HepG2 (cell line): ENCODE measurements around the gene ENTPD5. TPM values are rescaled to one million over a fixed set of nuclear protein-coding genes. Genes with fewer than 3 reads are reported as not detected.
"Not testable (repeated sequence)": the region's sequence is repeated elsewhere in the genome, so short reads cannot be mapped to it uniquely, and the experiment has no call there.

Experiments used
- ADNP ChIP-seq: sonication (generic); formaldehyde crosslinking; IDR thresholded peaks from 2 replicates; pipeline ENCODE4 v1.4.0; 2020; ENCODE audit warnings: missing genetic modification reagents
- ARID5B ChIP-seq: IDR thresholded peaks from 2 replicates; pipeline ENCODE4 v1.4.0; 2020; ENCODE audit warnings: mild to moderate bottlenecking, missing genetic modification reagents
- BRD4 ChIP-seq: sonication (generic); formaldehyde crosslinking; IDR thresholded peaks from 2 replicates; pipeline ENCODE4 v1.4.0; 2020; ENCODE audit warnings: missing genetic modification reagents
- CEBPG ChIP-seq: IDR thresholded peaks from 2 replicates; pipeline ENCODE4 v1.6.1; 2016
- FOXP4 ChIP-seq: sonication (generic); formaldehyde crosslinking; IDR thresholded peaks from 2 replicates; pipeline ENCODE4 v1.4.0; 2020; ENCODE audit warnings: missing genetic modification reagents
- KDM1A ChIP-seq: IDR thresholded peaks from 2 replicates; pipeline ENCODE4 v1.6.1; 2016; ENCODE audit warnings: missing compliant biosample characterization
- KLF16 ChIP-seq, 2 experiments: sonication (generic) in 1 of 2; formaldehyde crosslinking in 1 of 2; IDR thresholded peaks; 2 replicates each; pipeline versions ENCODE4 v1.6.1 to v1.8.0; 2016 to 2023; ENCODE audit warnings: missing genetic modification reagents in 2 of 2, missing compliant biosample characterization in 1 of 2
- MED1 ChIP-seq: sonication (generic); formaldehyde crosslinking; IDR thresholded peaks from 2 replicates; pipeline ENCODE4 v1.4.0; 2020; ENCODE audit warnings: missing genetic modification reagents
- MIXL1 ChIP-seq: IDR thresholded peaks from 2 replicates; pipeline ENCODE4 v1.6.1; 2016
- NR2F6 ChIP-seq, 2 experiments: IDR thresholded peaks; 2 replicates each; pipeline ENCODE4 v1.6.1; 2016; ENCODE audit warnings: antibody characterized with exemption in 1 of 2, mild to moderate bottlenecking in 1 of 2
- PHF21A ChIP-seq: sonication (generic); formaldehyde crosslinking; IDR thresholded peaks from 2 replicates; pipeline ENCODE4 v1.5.0; 2020; ENCODE audit warnings: mild to moderate bottlenecking, missing genetic modification reagents
- RXRB ChIP-seq: IDR thresholded peaks from 2 replicates; pipeline ENCODE4 v1.6.1; 2016; ENCODE audit warnings: borderline replicate concordance, missing genetic modification reagents, missing compliant biosample characterization
- SAP130 ChIP-seq: IDR thresholded peaks from 2 replicates; pipeline ENCODE4 v1.6.1; 2016; ENCODE audit warnings: low read depth
- ZGPAT ChIP-seq: IDR thresholded peaks from 2 replicates; pipeline ENCODE4 v1.6.1; 2016; ENCODE audit warnings: mild to moderate bottlenecking
- ZMYM3 ChIP-seq: sonication (generic); formaldehyde crosslinking; IDR thresholded peaks from 2 replicates; pipeline ENCODE4 v1.5.1; 2020; ENCODE audit warnings: mild to moderate bottlenecking, missing genetic modification reagents
- ZNF232 ChIP-seq: sonication (generic); formaldehyde crosslinking; IDR thresholded peaks from 2 replicates; pipeline ENCODE4 v1.4.0; 2020; ENCODE audit warnings: missing genetic modification reagents, borderline replicate concordance
- ZNF687 ChIP-seq: sonication (generic); formaldehyde crosslinking; IDR thresholded peaks from 2 replicates; pipeline ENCODE4 v1.5.1; 2020; ENCODE audit warnings: mild to moderate bottlenecking, missing genetic modification reagents, moderate library complexity
- polyA plus RNA-seq, 8 experiments: library from polyadenylated mRNA; depleted of rRNA in 3 of 8; stranded (reverse) in 7 of 8; unstranded in 1 of 8; fragments of >200 nt; fragmentation: Illumina TruSeq in 4 of 8; extraction: Trizol in 4 of 8; gene quantifications; 2 replicates each; pipeline versions ENCODE4 v1.2.1 to v1.2.3, GENCODE V29; 2011 to 2016; ENCODE audit warnings: low read depth in 4 of 8, missing spikeins in 1 of 8, mixed read lengths in 1 of 8; ENCODE audit not compliant: insufficient read depth in 1 of 8
- total RNA-seq, 5 experiments: library from RNA; depleted of rRNA; stranded (reverse); fragments of >200 nt; fragmentation: Illumina TruSeq; extraction: Trizol; gene quantifications; 2 replicates each; pipeline ENCODE4 v1.2.3, GENCODE V29; 2016; ENCODE audit warnings: low read depth in 1 of 5

The ENTPD5 gene
- total and polyA plus RNA-seq, 2 of the 13 experiments (the other 11 are each of a cell fraction or from before 2014, with no cell fraction given), result 33.8 to 43.3 TPM

- TF ChIP-seq ARID5B (CRISPR knock-in tag), result peak; percentile 49; the same call in 1 of the 2 replicates
- peak; percentile 58; the same call in 1 of the 2 replicates for TF ChIP-seq KDM1A (CRISPR knock-in tag)
- 0 out of 2 replicates have a peak, but pooled peaks have one; percentile 20 for TF ChIP-seq FOXP4 (CRISPR knock-in tag)
- 0 out of 4 replicates have a peak, but pooled peaks of 1 of the 2 experiments have one; percentile 17 for TF ChIP-seq KLF16 (CRISPR knock-in tag; IDR thresholded peaks at IDR 0.05)
- peak; percentile 81 for TF ChIP-seq ADNP (CRISPR knock-in tag)
- TF ChIP-seq ZNF687 (CRISPR knock-in tag), result peak; percentile 46
- TF ChIP-seq ZGPAT (CRISPR knock-in tag), result peak; percentile 43; the same call in 1 of the 2 replicates
- TF ChIP-seq ZNF232 (CRISPR knock-in tag), result 0 out of 2 replicates have a peak, but pooled peaks have one; percentile 32
- 0 out of 2 replicates have a peak, but pooled peaks have one; percentile 23 for TF ChIP-seq SAP130 (CRISPR knock-in tag)
- peak; percentile 88 for TF ChIP-seq CEBPG
- 0 out of 2 replicates have a peak, but pooled peaks have one; percentile 24 for TF ChIP-seq BRD4 (CRISPR knock-in tag)
- TF ChIP-seq PHF21A (CRISPR knock-in tag), result 0 out of 2 replicates have a peak, but pooled peaks have one; percentile 24
- TF ChIP-seq MED1, result peak; percentile 69; the same call in 1 of the 2 replicates
- TF ChIP-seq RXRB (CRISPR knock-in tag), result 0 out of 2 replicates have a peak, but pooled peaks have one; percentile 47
- 0 out of 2 replicates have a peak, but pooled peaks have one; percentile 27 for TF ChIP-seq MIXL1 (CRISPR knock-in tag)
- TF ChIP-seq ZMYM3 (CRISPR knock-in tag), result peak; percentile 83
- TF ChIP-seq NR2F6 (IDR thresholded peaks at IDR 0.05), result not testable (repeated sequence)
- TF ChIP-seq NR2F6 (CRISPR knock-in tag; IDR thresholded peaks at IDR 0.05), result peak; percentile 45; the same call in 1 of the 2 replicates
Observed at GRCh38 chr14:73994926-73995325, 24.2 kb downstream of the ENTPD5 start (continued).
